Stimulated activated CD4-positive, alpha-beta T cell treated with anti-CD3 and anti-CD28 coated beads, TNF-alpha, amount 100 ng/mL, for 1 hour (primary cell): ENCODE data around the gene U2SURP.
"Not testable (repeated sequence)": the region's sequence is repeated elsewhere in the genome, so short reads cannot be mapped to it uniquely, and the experiment has no call there.

Experiments used
- DNase-seq, 3 donors: peaks; one replicate each; pipeline ENCODE4 v3.0.0-alpha.2; 2020; ENCODE audit warnings: low read depth in 3 of 3, low spot score in 1 of 3

The U2SURP gene

DNA sequence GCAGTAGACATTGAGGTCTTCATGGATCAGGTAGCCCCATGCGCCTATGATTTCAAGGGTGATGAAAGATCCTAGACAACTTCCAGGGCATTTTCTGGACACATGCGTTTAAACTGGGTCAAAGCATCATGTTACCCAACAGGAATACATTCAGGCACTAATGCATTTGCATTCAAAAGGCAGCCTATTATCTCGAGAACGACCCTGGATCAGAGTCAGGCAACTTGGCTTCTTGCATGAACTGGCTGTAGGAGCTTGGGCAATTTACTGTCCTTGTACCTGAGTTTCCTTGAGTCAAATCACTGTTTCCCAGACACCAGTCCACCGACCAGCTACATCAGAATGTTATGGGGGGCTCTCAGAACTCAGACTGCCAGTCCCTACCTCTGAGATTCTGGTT, 66.7 kb downstream of the U2SURP start:
- no peak for DNase-seq

DNA sequence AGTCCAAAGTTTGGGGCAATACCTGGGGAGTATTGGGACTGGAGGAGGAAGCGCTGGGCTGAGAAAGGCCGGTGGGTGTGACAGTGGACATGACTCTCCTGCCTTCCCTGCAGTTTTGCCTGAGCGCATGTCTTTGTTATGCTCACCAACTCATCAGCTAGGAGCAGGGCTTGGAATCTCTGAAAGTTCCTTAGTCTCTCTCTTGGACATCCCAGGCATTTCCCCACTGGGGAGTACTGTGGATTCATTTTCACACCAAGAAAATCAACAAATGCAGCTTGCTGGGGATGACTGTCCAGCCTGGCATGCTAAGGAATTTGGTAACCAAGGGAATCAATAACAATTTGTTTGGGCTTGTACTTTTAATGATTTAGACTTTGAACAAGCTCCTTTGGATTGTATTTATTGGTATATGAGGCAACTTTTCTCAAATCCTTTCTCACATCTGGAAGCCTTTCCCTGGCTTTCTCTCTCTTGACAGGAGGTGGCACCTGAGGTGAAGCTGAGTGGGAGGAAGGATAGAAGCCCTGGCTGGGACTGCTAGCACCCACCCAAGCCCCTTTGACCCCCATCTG, 69.7 kb downstream of the U2SURP start:
- DNase-seq: no peak

DNA sequence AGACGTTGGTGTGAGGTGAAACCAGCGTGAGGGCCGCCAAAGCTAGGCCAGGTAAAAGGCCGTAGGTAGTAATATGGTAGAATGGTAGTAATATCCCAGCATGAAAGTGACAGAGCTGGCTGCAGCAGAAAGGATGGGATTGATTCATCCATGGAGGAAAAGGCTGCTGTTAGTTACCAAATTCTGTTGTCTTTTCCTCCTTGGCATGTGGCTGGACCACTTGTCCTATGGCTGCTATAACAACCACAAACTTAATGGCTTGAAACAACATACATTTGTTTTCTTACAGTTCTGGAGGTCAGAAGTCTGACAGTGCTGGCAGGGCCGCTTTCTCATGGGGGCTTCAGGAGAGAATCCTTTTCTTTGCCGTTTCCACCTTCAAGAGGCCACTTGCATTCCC, 70.4 kb downstream of the U2SURP start:
- DNase-seq: no peak

DNA sequence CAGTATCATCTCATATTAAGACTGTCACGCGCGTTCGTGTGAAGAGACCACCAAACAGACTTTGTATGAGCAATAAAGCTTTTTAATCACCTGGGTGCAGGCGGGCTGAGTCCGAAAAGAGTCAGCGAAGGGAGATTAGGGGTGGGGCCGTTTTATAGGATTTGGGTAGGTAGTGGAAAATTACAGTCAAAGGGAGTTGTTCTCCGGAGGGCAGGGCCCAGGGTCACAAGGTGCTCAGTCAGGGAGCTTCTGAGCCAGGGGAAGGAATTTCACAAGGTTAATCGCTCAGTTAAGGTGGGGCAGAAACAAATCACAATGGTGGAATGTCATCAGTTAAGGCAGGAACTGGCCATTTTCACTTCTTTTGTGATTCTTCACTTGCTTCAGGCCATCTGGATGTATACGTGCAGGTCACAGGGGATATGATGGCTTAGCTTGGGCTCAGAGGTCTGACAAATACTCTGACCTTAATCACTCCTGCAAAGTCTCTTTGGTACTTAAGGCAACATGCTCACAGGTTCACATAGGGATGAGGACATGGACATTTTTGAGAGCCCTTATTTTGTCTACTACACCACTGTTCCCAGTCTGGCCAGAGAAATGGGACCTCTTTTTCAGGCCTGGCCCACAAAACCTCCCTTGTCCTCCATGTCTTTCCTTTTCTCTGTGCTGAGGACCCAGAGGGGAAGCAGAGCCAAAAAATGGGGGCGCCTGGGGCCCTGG, 71.1 kb downstream of the U2SURP start:
- not testable (repeated sequence) for DNase-seq

DNA sequence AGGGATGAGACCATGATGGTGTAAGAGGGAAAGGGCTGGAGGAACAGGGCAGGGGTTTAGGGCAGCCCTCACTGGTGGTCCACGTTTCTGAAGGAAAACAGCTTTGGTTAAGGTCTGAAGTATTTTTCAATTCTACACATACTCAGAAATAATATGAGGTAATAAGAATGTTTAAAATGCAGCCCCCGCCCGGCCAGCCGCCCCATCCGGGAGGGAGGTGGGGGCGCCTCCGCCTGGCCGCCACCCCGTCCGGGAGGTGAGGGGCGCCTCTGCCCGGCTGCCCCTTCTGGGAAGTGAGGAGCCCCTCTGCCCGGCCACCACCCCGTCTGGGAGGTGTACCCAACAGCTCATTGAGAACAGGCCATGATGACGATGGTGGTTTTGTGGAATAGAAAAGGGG, 72.2 kb downstream of the U2SURP start:
- not testable (repeated sequence) for DNase-seq

DNA sequence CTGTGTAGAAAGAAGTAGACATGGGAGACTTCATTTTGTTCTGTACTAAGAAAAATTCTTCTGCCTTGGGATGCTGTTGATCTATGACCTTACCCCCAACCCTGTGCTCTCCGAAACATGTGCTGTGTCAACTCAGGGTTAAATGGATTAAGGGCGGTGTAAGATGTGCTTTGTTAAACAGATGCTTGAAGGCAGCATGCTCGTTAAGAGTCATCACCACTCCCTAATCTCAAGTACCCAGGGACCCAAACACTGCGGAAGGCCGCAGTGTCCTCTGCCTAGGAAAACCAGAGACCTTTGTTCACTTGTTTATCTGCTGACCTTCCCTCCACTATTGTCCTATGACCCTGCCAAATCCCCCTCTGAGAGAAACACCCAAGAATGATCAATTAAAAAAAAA, 72.6 kb downstream of the U2SURP start:
- DNase-seq: not testable (repeated sequence)

DNA sequence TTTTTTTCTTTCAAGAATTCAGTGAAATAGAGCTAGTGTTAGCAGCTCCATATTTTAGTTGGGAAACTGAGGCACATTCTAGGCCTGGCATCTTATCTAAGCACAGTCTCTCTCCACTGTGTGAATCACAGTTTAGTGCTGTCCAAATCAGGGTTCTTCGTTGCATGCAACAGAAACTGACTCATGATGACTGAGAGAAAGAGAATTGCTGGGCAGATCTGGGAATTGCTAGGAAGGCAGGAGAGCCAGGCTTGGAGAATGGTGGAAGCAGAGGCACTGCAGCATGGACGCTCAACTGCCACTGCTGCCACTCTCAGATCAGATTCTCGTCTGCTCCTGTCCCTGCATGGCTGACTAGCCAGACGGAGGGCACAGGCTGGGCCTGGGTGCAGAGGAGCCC, 77.5 kb downstream of the U2SURP start:
- DNase-seq: no peak

DNA sequence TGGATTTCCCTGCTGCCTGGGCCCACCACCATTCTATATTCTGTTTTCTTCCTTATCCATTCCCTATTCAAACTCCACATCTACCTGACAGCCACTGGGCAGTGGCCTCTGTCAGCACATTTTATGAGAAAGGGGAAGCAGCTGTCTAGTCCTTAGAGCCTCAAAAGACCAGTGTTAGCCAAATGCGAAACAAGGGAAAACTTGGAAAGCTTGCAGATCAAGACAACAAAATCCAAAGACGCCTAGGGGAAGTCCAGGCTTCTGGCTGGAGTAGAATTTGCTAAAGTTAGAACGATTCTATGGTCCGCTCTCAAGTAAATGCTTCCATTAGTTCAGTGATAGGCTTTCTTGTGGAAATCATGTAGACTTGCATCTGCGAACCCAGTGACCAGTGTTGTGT, 78.8 kb downstream of the U2SURP start:
- DNase-seq: no peak

DNA sequence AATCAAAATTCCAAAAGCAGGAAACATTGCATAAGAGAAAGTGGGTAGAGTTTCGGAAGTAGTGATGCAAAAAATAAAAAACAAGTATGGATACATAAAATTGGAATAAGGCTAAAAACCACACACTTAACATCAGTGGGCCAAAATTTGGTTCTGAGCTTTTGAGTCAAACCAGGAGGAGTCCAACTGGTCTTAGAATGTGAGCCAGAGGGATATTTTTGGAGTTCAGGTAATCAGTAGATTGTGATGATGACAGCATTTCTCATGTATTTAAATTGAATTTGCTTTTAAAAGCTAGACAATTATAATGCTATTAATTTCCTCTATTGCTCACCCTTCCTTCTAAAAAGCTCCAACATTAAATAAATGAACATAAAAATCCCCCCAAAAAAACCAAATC, 80.0 kb downstream of the U2SURP start:
- DNase-seq: no peak

DNA sequence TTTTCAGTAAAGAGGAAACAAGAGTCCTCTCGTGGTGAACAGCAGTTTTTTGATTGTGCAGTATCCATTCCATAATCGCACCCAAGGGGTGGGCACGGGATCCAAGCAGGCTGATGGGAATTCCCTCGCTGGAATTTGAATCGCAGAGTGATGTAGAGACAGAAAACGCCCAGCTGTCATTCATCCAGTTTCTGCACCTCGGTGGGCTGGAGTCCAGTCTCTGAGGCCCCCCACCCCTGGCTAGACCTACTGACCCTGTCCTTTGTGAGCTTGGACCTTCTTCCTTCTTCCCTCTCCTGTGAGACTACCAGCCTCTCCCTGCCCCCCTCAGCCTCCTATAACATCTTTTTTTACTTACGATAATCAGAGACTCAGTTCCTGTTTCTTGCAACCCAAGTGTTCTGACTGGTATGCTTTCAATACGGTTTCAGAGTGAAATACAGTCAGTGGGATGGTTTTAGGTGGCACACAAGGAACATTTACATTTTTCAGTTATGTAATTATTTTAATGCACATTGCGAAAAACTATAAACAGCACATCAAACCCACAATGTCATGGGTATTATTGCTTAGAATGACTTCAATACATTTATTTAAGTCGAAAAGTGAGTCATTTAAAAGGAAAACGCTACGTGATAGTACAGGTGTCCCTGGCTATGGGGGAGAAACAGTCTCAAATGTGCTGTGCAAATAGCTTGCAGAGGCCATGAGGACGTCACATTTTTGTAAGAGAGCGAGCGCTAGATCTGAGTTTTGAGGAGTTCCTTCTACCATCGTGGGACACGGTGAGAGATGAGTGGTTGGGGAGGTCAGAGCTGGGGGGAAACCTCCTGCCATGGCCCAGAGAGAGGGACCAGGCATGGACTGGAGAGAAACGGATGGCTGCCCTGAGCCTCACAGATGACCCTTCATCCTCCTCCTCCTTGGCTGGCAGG, 80.7 kb downstream of the U2SURP start:
- no peak for DNase-seq

DNA sequence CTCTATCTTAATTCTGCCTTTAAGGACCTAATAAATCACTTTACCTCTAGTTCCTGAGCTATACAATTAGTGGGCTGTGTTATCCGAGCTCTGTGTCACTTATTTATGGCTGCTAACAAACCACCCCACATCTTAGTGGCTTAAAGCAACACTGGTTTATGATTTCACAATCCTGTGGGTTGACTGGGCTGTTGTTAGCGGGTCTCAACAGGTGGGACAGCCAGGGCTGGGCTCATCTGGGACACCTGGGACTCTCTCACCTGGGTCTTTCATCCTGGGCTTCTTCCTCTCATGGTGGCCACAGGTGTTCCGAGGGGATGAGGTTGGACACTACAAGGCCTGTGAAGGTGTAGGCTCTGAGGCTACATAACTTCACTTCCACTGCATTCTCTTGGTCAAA, 82.4 kb downstream of the U2SURP start:
- DNase-seq: no peak

DNA sequence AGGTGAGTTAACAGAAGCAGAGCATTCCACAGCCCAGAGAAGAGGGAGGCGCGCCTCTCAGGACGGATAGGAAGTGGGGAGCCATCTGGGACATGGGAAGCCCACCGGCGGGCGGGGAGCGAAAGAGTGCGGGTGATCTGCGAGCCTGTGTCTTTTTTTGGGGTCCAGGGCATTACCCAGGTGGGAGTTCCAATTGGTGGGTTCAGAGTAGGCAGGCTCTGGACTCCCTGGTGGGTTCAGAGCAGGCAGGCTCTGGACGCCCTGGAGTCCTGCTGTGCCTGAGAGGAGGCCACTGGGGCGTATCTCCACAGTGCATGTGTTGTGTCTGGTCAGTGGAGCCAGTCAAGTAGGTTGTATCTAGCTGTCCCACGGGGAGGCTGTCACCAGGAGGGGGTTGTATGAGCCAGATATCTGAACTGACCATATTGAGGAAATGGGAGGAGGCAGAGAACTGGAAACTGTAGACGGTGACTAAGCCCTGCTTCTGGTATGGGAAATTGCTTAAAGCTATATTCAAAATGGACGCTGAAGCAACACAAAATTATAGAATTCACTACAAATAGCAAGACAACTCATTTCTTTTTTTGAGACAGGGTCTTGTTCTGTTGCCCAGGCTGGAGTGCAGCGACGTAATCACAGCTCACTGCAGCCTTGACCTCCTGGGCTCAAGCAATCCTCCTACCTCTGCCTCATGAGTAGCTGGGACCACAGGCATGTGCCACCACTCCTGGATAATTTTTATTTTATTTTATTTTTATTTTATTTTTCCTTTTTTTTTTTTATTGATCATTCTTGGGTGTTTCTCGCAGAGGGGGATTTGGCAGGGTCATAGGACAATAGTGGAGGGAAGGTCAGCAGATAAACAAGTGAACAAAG, 83.7 kb downstream of the U2SURP start:
- DNase-seq: no peak

DNA sequence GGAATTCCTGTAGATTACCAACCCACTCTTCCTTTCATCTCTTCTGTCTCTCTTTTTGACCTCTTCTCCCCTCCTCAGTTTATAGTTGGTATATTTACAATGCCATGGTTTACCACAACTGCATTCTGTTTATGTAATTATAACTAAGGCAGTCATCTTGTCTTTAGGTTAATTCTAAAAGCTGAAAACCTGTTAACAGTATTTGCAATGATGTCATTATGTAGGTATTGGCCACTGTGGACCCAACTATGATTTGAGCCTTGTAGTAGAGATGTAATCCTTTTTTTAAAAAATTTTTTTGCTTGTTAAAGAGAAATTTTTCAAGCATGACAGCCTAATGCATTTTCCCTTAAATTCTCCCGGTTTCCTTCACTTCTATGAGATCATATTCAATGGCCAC, 87.5 kb downstream of the U2SURP start:
- no peak for DNase-seq

DNA sequence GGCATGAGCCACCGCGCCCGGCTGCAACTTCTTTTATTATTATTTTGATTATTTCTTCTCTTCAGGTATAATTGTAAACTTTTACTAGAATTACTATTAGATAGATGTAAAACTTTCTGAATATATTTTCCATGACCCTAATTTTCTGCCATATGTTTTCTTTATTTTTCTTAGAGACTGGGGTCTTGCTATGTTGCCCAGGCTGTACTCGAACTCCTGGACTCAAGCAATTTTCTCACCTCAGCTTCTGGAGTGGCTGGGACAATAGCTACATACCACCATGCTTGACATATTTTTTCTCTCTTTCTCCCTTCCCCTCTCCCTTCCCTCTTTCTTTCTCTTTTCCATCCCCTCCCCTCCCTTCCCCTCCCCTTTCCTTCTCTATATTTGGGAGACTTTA, 88.6 kb downstream of the U2SURP start:
- no peak for DNase-seq

DNA sequence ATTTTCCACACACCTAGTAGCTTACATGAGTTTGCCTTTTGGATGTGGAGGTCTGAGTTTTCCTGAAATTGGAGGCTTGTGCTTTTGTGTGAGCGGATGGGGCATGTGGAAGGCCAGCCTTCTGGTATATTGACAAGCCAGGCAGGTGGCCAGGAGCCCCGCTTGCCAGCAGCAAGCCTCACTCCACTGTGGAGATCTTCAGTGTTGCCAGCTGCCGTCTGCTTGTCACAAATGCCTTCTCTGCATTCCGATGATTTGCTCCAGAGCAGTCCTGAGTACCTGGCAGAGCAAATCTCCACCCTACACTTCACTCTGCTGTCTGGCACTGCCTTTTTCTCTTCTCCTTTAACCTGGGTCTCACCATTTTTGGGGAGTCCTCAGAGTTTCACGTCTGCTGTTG, 89.1 kb downstream of the U2SURP start:
- DNase-seq: no peak

DNA sequence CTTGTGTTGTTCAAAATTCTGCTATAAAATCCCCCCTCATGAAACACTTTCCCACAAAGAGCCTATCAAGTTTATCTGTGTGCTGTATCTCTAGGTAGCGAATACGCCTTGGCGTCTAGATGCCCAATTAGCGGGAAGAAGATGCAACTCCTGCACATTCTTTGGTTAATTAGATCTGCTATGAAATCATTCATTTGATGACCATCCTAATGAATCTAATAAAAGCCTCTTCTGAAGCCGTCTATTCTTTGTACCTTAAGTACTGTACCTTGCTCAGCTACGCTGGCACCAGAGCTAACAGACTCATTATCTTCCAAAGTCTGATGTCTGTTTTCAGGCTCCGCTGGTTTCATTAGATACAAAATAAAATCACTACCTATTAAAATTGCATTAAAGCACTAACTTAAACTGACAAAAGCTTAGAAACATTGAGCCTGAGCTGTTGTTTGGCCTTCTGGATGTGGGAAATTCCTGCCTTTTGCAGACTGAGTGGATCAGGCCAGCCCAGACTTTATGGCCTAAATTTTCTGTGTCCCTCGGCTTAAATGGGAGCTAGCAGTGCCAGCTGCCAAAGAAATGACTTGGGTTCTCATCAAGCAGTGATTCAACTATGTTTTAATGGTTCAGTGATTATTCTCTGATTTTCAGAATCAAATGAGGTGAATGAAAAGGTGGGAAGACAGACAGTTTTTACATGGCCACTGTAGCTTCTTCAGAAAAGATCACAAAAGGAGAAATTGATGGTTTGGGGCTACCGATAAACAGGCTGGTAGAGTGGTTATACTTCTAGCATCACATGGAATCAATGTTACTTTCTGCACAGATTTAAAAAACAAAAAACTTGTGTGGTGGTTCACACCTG, 89.8 kb downstream of the U2SURP start:
- DNase-seq: no peak

DNA sequence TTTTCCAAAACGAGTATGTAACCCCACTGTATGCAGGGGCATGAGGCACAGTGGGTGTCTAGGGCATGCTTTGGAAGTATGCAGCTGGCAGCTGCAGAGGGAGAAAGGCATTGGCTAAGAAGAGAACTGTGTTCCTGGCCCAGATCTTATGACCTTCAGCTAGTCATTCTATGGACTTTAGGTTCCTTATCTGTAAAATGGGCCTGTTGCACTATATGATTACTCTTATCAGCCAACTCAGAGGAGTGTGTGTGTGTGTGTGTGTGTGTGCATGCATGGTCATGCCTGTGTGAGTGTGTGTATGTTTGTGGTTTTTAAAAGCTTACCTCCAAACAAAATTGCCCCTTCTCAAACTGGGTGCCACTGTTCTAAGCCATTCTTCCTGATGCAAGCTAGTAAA, 90.8 kb downstream of the U2SURP start:
- no peak for DNase-seq

DNA sequence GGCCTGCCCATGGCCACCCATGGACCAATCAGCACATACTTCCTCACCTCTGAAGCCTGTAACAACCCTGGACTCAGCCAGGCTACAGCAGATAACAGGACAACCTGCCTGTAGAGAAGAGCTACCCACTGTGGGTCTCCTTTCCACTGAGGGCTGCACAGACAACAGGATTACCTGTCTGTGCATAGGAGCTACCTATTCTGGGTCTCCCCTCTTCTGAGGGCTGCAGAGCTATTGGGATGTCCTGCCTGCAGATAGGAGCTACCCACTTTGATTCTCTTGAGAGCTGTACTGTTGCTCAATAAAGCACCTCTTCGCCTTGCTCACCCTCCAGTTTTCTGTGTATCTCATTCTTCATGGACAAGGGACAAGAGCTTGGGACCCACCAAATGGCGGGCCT, 94.4 kb downstream of the U2SURP start:
- DNase-seq: no peak

DNA sequence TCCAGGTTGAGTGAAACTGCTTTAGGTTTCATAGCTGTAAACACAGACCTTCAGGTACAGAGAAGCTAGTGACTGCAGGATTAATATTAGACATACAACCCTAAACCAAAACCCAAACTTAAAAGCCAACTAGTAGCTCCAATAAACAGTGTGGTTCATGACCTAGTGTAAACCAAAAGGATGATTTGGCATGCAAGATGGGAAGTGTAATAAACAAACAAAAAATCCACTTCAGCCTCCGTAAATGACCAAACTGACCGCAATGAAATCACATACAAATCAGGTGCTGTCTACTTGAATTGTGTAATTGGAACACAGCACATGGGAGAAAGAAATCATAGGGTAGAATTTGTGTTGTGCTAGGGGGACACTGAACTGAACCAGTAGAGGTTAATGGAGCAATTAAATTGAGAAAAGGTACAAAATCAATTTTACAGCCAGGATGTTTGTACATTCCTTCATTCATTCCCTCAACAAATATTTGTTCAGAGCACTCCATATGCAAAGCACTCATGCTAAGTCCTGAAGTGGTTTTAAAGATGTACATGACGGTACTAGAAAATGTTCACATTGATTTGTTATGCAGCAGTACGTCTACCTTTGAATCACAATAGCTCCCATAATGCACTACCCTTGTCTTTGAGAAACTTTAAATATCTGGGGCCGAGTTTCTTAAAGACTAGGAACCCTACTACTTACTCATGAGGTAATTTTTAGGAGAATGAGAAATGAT, 96.8 kb downstream of the U2SURP start:
- no peak for DNase-seq

DNA sequence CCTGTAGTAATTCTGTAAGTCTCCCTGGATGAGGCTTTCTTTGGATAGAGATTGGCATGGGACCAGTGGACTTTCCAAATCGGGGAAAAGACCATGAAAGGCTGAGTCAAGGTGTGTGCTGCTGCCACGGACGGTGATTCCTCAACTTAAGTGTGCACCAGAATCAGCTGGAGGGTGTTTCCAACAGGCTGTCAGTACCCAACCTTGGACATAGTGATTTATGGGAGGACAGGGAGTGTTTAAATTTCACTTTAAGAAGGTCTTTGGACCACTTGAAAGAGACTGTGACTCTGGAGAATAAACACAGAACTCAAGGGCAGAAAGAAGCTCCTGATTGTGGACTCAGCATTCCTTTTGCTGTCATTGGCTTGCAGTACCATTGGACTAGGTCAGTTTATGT, 97.8 kb downstream of the U2SURP start:
- no peak for DNase-seq
